ENCODE measurements around the gene LAMP1.

DNA sequence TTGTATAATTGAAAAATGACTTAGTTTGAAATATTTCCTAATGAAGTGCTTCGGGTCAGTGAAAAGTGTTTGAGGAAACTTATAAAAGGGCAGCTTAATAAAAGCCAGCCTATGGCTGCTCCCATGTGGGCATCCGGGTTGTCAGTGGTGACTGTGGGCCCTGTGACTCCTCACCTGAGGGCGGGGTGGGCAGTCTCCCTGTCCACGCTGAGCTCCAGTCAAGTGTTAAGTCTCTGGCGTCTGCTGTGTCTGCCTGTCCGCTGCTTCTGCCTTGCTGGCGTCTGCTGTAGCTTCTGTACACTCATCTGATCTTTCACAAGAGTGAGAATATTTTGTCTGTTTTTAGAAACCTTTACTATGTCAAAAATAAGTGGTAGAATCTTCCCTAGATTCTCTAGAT, 7.1 kb downstream of the LAMP1 start:
- TF ChIP-seq, protein P1, sequence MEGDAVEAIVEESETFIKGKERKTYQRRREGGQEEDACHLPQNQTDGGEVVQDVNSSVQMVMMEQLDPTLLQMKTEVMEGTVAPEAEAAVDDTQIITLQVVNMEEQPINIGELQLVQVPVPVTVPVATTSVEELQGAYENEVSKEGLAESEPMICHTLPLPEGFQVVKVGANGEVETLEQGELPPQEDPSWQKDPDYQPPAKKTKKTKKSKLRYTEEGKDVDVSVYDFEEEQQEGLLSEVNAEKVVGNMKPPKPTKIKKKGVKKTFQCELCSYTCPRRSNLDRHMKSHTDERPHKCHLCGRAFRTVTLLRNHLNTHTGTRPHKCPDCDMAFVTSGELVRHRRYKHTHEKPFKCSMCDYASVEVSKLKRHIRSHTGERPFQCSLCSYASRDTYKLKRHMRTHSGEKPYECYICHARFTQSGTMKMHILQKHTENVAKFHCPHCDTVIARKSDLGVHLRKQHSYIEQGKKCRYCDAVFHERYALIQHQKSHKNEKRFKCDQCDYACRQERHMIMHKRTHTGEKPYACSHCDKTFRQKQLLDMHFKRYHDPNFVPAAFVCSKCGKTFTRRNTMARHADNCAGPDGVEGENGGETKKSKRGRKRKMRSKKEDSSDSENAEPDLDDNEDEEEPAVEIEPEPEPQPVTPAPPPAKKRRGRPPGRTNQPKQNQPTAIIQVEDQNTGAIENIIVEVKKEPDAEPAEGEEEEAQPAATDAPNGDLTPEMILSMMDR (IDR thresholded peaks at IDR 0.05) = no peak
- TF ChIP-seq POLR2AphosphoS5 (IDR thresholded peaks at IDR 0.05) = no peak
